Astrocyte (in vitro differentiated cells and primary cell): ENCODE data around the gene GET3. TPM values are rescaled to one million over a fixed set of nuclear protein-coding genes. Genes with fewer than 3 reads are reported as not detected.

Source experiments
- DNase-seq: peaks from one replicate; pipeline ENCODE4 v3.0.0-alpha.2; 2010; ENCODE audit warnings: low read depth
- FAIRE-seq: peaks from 2 replicates; lab custom pipeline; 2011; peaks lifted over from hg19 to GRCh38; lab: Jason Lieb, UNC
- H2AFZ ChIP-seq: 2 replicates; pipeline ENCODE4 v1.6.0; 2012; ENCODE audit warnings: low read depth, low read length, inconsistent platforms
- H3K27ac ChIP-seq: 2 replicates; pipeline ENCODE4 v1.5.1; 2011; ENCODE audit warnings: low read depth, low read length, inconsistent platforms
- H3K27me3 ChIP-seq: 2 replicates; pipeline ENCODE4 v1.6.0; 2011; ENCODE audit warnings: low read length, inconsistent platforms; ENCODE audit not compliant: insufficient read depth
- H3K36me3 ChIP-seq: 2 replicates; pipeline ENCODE4 v1.5.1; 2011; ENCODE audit warnings: low read length, inconsistent platforms; ENCODE audit not compliant: insufficient read depth
- H3K4me1 ChIP-seq: 2 replicates; pipeline ENCODE4 v1.5.1; 2011; ENCODE audit warnings: low read length, inconsistent platforms; ENCODE audit not compliant: insufficient read depth
- H3K4me2 ChIP-seq: 2 replicates; pipeline ENCODE4 v1.6.0; 2012; ENCODE audit warnings: low read length, inconsistent platforms
- H3K4me3 ChIP-seq: 2 replicates; pipeline ENCODE4 v1.5.1; 2011; ENCODE audit warnings: low read depth, mild to moderate bottlenecking, low read length, inconsistent platforms; ENCODE audit not compliant: insufficient read depth
- H3K79me2 ChIP-seq: 2 replicates; pipeline ENCODE4 v1.6.0; 2012; ENCODE audit warnings: mild to moderate bottlenecking, low read length, inconsistent platforms; ENCODE audit not compliant: insufficient read depth
- H3K9ac ChIP-seq: 2 replicates; pipeline ENCODE4 v1.6.0; 2012; ENCODE audit warnings: mild to moderate bottlenecking, low read length, inconsistent platforms
- H3K9me3 ChIP-seq: 2 replicates; pipeline ENCODE4 v1.5.1; 2012; ENCODE audit warnings: low read depth, mild to moderate bottlenecking, low read length, inconsistent platforms; ENCODE audit not compliant: insufficient read depth
- H4K20me1 ChIP-seq: 2 replicates; pipeline ENCODE4 v1.6.0; 2012; ENCODE audit warnings: low read length, inconsistent platforms; ENCODE audit not compliant: insufficient read depth
- H3K27ac Mint-ChIP-seq: one replicate; pipeline ENCODE4 v1.8.0; 2021; ENCODE audit warnings: mild to moderate bottlenecking, mixed read lengths; ENCODE audit not compliant: unreplicated experiment
- H3K27me3 Mint-ChIP-seq: one replicate; pipeline ENCODE4 v1.8.0; 2021; ENCODE audit warnings: low read depth, mixed read lengths; ENCODE audit not compliant: unreplicated experiment
- H3K36me3 Mint-ChIP-seq: one replicate; pipeline ENCODE4 v1.8.0; 2021; ENCODE audit warnings: low read depth, mixed read lengths; ENCODE audit not compliant: unreplicated experiment
- H3K4me1 Mint-ChIP-seq: one replicate; pipeline ENCODE4 v1.8.0; 2021; ENCODE audit warnings: low read depth, mixed read lengths; ENCODE audit not compliant: unreplicated experiment
- H3K4me3 Mint-ChIP-seq: one replicate; pipeline ENCODE4 v1.8.0; 2021; ENCODE audit warnings: mild to moderate bottlenecking, moderate library complexity, mixed read lengths; ENCODE audit not compliant: unreplicated experiment
- H3K9me3 Mint-ChIP-seq: one replicate; pipeline ENCODE4 v1.8.0; 2021; ENCODE audit warnings: mild to moderate bottlenecking, mixed read lengths; ENCODE audit not compliant: unreplicated experiment
- EZH2 ChIP-seq: IDR thresholded peaks from 2 replicates; pipeline ENCODE4 v1.6.1; 2012; ENCODE audit warnings: mild to moderate bottlenecking, low read length, inconsistent platforms; ENCODE audit not compliant: insufficient read depth
- total RNA-seq: library from RNA; stranded (reverse); gene quantifications from 2 replicates; pipeline ENCODE4 v1.2.1, GENCODE V29; 2021
- TF ChIP-seq, protein P1 (sequence below): IDR thresholded peaks from 2 replicates; pipeline ENCODE4 v1.5.1; 2011; ENCODE audit warnings: low read depth, mild to moderate bottlenecking, inconsistent platforms, low read length, moderate library complexity; ENCODE audit not compliant: insufficient read depth

Gene GET3
- total RNA-seq, 1 donor from 2014 or later = 66.8 TPM

DNA sequence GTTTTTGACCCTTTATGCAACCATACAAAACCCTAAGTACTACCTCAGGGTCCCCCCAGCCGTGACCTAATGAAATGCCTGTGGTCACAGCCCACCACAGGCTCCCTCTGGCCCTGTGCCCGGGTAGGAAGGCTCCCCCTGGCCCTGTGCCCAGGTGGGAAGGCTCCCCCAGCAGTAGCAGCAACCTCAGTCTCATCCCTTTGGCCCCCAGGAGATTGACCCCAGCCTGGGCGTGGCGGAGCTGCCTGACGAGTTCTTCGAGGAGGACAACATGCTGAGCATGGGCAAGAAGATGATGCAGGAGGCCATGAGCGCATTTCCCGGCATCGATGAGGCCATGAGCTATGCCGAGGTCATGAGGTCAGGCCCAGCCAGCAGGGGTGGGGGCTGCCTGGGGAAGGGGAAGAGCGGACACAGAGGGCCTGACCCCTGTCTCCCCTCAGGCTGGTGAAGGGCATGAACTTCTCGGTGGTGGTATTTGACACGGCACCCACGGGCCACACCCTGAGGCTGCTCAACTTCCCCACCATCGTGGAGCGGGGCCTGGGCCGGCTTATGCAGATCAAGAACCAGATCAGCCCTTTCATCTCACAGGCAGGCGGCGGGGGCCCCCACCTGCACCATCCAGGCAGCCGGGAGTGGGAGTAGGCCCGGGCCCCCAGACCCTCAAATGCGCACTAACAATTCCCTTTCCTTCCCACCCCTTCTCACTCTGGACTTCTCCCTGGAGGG lies 8.0 kb downstream of the GET3 start:
- H3K9me3 Mint-ChIP-seq = no peaks in the 10 kb centered on the region
- FAIRE-seq (no peak), DNase-seq (no peak)
- peak overlapping the region; percentile 45 for H3K4me3 Mint-ChIP-seq
- H3K4me1 ChIP-seq = no peaks in the 10 kb centered on the region
- peaks cover 7% of the 10 kb centered on the region for H3K4me1 Mint-ChIP-seq
- no peak overlapping the region for H3K4me3 ChIP-seq
- H3K27me3 Mint-ChIP-seq = peaks cover 7% of the 10 kb centered on the region
- peaks cover 10% of the 10 kb centered on the region for H3K9me3 ChIP-seq
- TF ChIP-seq EZH2 = no peak
- TF ChIP-seq, protein P1, sequence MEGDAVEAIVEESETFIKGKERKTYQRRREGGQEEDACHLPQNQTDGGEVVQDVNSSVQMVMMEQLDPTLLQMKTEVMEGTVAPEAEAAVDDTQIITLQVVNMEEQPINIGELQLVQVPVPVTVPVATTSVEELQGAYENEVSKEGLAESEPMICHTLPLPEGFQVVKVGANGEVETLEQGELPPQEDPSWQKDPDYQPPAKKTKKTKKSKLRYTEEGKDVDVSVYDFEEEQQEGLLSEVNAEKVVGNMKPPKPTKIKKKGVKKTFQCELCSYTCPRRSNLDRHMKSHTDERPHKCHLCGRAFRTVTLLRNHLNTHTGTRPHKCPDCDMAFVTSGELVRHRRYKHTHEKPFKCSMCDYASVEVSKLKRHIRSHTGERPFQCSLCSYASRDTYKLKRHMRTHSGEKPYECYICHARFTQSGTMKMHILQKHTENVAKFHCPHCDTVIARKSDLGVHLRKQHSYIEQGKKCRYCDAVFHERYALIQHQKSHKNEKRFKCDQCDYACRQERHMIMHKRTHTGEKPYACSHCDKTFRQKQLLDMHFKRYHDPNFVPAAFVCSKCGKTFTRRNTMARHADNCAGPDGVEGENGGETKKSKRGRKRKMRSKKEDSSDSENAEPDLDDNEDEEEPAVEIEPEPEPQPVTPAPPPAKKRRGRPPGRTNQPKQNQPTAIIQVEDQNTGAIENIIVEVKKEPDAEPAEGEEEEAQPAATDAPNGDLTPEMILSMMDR = no peak
- H3K36me3 ChIP-seq = peaks cover 9% of the 10 kb centered on the region
- no peaks in the 10 kb centered on the region for H3K79me2 ChIP-seq
- peaks cover 10% of the 10 kb centered on the region for H4K20me1 ChIP-seq
- H3K9ac ChIP-seq = no peak overlapping the region
- no peak overlapping the region for H3K27ac ChIP-seq
- H3K27ac Mint-ChIP-seq = no peak overlapping the region
- no peak overlapping the region for H3K4me2 ChIP-seq
- no peak overlapping the region for H2AFZ ChIP-seq
- H3K27me3 ChIP-seq = no peaks in the 10 kb centered on the region
- peaks cover 20% of the 10 kb centered on the region for H3K36me3 Mint-ChIP-seq

DNA sequence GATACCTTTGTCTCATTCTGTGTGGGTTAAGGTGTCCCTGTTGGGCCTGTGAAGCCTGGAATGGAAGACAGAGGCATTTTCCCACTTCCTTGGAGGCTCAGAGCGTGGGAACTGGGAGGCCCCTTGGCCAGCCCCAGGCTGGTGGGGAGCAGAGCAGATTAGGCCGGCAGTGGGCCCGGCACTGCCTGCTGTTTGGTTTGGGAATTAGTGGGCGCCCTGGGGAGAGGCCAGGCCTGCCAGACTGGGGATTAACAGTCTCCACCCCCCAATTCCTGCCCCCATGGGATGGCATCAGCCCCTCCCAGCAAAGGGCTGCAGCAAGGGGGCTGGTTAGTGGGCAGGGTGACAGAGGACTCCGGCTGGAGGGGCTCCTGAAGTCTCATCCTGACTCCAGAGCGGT lies 11.2 kb downstream of the GET3 start:
- H3K27me3 ChIP-seq = peaks cover 8% of the 10 kb centered on the region
- peak overlapping the region; percentile 78 for H3K27ac Mint-ChIP-seq
- FAIRE-seq (no peak), DNase-seq (no peak)
- no peak overlapping the region for H3K4me2 ChIP-seq
- H3K9me3 ChIP-seq = peaks cover 10% of the 10 kb centered on the region
- TF ChIP-seq EZH2 = no peak
- TF ChIP-seq, protein P1 = no peak
- peaks cover 9% of the 10 kb centered on the region for H3K36me3 ChIP-seq
- no peak overlapping the region for H3K4me3 Mint-ChIP-seq
- no peak overlapping the region for H3K9ac ChIP-seq
- H3K79me2 ChIP-seq = no peaks in the 10 kb centered on the region
- no peak overlapping the region for H3K4me3 ChIP-seq
- H3K9me3 Mint-ChIP-seq = peaks cover 4% of the 10 kb centered on the region
- H3K36me3 Mint-ChIP-seq = peaks cover 16% of the 10 kb centered on the region
- H3K27ac ChIP-seq = no peak overlapping the region
- peaks cover 7% of the 10 kb centered on the region for H3K4me1 Mint-ChIP-seq
- peaks cover 31% of the 10 kb centered on the region for H3K27me3 Mint-ChIP-seq
- no peak overlapping the region for H2AFZ ChIP-seq
- H4K20me1 ChIP-seq = peaks cover 10% of the 10 kb centered on the region
- H3K4me1 ChIP-seq = no peaks in the 10 kb centered on the region

DNA sequence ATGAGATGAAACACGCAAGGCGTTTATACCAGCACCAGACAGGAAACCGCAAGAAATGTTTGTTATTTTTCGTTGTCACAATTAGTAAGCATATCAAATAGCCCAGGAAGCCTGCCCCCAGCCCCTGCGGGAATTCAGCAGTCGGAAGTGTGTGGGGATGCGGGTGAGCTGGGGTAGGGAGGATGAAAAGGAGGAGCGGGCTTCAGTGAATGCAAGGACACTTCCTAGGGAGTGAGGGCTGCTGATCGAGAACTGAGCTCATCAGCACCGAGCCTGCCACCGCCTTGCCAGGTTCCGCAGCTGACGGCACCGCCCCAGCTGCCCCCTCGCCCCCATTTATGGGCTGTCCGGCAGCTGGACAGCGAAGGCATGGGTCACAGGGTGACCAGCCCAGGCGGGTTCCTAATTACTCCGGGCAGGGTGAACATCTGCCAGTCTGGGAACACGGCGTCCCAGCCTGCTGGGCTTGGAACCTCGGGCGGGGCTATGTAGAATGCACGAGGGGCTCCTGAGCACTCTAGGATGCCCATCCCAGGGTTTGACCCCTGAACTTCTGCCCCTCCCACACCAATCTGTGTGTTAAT lies 12.7 kb downstream of the GET3 start:
- Histone ChIP-seq H3K9me3 (peaks cover 10% of the 10 kb centered on the region), H3K9ac (no peak overlapping the region), H3K4me2 (peak overlapping the region; percentile 47), H3K79me2 (no peaks in the 10 kb centered on the region), H3K4me3 (no peak overlapping the region), H2AFZ (no peak overlapping the region), H3K27me3 (peaks cover 8% of the 10 kb centered on the region), H4K20me1 (peaks cover 3% of the 10 kb centered on the region), H3K36me3 (peaks cover 9% of the 10 kb centered on the region), H3K27ac (no peak overlapping the region), H3K4me1 (no peaks in the 10 kb centered on the region)
- no peak overlapping the region for H3K4me3 Mint-ChIP-seq
- TF ChIP-seq EZH2 = no peak
- TF ChIP-seq, protein P1 = no peak
- H3K9me3 Mint-ChIP-seq = peaks cover 4% of the 10 kb centered on the region
- FAIRE-seq (no peak), DNase-seq (peak; percentile 38)
- peaks cover 37% of the 10 kb centered on the region for H3K27me3 Mint-ChIP-seq
- peaks cover 3% of the 10 kb centered on the region for H3K4me1 Mint-ChIP-seq
- H3K27ac Mint-ChIP-seq = peak overlapping the region; percentile 15
- peaks cover 14% of the 10 kb centered on the region for H3K36me3 Mint-ChIP-seq
